ENCODE measurements around the gene FGF11.
A peak's percentile ranks its signal among the peaks of the same experiment; 100 is the strongest.

FGF11 gene

DNA sequence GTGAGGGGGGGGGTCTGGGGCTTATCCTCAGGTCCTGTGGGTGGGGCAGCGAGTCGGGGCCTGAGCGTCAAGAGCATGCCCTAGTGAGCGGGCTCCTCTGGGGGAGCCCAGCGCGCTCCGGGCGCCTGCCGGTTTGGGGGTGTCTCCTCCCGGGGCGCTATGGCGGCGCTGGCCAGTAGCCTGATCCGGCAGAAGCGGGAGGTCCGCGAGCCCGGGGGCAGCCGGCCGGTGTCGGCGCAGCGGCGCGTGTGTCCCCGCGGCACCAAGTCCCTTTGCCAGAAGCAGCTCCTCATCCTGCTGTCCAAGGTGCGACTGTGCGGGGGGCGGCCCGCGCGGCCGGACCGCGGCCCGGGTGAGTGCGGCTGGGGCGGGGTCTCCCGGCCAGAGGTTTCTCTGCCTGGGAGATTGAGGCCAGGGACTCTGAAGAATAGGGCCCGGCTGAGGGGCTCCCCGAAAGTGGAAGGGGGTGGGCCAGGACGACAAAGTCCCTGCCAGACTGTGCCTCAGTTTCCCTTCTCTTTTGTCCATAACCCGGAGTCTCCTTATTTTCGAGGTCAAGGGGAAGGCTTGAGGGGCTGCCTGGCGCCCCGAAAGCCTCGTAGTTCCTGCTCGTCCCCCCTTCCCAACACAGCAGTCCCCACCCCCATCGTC is at the start of gene FGF11:
Gene FGF11 (plus strand): TSS at position 51 of the 651 bp plus-strand sequence. CDS start 109 bp downstream, at position 160.
- DNase-seq (ENCODE audit: low spot score), result no peak

DNA sequence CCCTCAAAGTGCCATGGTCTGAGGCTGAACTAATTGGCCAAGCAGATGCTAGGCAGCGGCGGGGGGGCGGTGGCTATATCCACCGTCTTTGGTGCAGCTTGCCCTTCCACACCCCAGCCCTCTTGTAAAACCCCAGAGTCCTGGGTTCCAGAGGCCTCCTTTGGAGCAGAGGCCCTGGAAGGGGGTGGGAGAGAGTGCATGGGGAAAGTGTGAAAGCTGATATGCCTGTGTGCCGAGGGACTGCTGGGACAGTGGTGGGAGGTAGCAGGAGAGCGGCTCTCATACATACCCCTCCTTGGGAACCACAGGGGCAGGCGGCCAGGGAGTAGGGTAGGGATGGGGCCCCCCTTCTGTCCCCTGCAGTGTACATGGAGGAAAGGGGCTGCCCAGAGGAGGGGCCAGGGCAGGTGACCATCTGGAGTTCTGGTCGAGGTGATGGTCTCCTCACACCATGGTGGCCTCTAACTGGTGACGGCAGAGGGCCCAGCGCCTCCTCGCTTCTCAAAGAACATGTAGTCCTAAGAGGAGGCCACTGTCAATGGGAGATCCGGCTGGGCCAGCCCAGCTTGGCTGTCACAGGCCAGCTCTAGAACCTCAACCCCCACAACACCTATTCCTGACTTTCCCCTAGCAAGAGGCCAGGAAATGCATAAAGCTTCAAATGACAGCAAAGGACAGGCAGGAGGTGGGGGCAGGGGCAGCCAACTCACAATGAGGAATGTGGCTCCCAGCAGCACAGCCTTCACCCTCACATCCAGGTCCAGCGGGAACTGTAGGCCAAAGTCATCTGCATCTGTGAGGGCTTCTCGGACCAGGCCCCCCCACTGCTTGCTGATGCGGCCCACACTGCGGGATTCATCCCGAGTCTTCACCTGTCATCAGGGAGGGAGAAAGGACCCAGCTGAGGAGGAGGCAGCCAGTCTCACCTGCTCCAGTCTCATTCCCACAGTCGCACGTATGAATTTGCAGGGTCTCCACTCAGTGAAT is 49.1 kb upstream of the FGF11 start:
- DNase-seq (ENCODE audit: low spot score), result no peak

GRCh38 chr17:7391307-7391706 is 48.0 kb upstream of the FGF11 start:
- no peak for DNase-seq (ENCODE audit: low spot score)

DNA sequence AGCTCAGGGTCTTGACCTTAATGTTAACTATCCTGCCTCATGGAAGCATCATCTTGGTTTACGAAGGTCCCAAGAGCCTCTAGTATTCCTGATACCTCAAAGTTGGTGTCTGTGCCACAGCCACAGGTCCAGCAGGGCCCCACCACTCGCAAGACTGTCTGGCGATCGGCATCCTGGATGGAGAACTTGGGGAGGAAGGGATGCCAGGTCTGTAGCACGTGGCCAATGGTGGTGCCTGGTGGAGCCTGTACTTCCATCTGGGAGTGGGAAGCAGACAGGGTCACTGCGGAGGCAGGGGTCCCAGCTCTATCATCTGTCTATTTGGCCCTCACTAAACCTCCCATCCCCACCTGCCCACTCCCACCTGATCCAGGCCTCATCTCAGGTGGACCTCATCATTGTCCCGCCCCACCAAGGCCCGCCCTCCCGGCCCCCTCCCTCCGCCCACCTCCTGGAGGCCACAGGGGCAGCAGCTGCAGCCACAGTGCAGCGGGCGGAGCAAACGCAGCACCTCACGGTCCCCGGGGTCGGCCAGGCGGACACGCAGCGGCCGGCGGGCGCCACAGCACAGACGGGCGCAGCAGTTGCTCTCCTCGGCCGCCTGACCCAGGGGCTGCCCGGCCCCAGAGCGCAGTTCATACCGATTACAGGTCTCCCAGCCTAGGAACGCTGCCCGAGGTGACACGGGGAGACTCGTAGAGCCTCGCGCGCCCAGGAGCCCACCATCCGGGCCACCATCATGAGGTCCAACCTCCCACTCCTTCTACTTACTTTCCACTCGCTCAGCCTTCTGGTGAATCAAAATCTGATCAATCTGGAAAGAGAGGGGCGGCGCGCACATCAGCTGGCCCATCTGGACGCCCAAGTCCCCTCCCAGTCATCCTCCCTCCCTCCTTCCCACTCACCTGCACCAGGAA is 46.4 kb upstream of the FGF11 start:
- no peak for DNase-seq (ENCODE audit: low spot score)

DNA sequence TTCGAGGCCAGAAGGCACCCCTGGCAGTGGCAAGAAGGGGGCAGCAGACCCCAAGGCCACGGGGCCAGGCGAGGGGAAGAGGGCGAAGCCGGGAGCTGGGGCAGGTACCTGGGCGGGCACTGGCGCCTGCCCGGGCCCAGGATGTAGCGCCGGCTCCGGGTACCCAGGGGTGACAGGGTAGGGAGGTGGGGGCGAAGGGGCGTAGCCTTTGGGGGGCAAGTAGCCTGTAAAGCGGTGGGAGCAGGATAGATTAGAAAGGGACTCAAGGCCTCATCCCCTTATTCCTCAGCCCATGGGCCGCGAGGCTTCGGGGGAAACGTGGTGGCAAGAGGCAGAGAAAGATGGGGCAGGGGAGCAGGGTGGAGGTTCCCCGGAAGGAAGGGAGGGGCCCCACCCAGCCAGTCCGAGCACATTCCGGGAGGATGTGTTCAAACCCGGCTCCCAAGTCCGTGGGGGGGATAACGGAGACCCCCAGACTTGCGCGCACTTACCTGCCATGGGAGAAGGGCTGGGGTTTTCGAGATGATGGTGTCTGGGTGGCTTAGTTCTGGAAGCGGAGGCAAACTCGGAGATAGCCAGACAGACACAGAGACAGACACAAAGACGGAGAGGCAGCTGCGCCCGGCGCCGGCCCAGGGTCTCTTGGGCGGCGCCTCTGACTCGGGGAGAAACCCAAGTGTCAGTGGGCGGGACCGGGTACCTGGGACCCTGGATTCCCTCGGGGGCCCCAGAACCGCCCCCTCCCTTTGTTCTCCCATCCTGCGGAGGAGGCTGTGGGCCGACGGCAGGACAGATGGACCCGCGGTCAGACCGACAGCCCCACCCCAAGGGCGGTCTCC is 45.5 kb upstream of the FGF11 start:
- DNase-seq (ENCODE audit: low spot score), result no peak

DNA sequence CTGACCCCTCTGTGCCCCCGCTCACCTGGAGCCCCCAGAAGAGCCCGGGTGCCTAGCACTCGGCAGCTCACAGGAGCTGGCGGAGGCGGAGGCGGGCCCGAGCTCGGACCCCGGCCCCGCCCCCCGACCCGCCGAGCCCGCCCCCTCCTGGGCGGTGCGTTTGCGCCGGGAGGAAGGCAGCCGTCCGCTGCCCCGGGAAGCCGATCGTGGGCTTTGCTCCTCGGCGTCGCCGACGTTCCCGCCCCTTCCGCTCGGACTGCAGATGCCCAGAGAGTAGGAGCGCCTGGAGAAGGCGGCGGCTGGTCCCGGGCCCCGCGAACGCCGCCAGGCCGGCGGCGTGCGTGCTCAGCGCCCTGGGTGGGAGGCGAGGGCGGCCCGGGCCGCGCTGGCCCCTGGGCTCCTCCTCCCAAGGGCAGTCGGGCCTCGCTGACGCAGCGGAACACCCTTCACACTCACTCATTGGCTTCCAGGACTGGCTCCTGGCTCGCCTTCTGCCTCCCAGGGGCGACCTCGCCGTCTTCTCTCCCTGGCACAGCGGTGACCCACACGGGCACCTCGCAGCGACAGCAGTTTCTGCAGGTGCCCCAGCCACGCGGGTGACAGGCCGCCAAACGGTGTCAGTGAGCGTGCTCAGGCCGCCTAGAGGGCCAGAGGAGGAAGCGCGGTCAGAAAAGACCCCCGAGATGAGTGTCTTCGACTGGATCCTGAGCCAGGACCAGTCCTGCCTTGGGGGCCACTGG is 44.7 kb upstream of the FGF11 start, which contains the start of gene PLSCR3:
Gene PLSCR3 (minus strand): TSS at position 74 of the 740 bp plus-strand sequence. CDS start 415 bp downstream, outside the sequence.
- peak; percentile 79 for DNase-seq (ENCODE audit: low spot score)

DNA sequence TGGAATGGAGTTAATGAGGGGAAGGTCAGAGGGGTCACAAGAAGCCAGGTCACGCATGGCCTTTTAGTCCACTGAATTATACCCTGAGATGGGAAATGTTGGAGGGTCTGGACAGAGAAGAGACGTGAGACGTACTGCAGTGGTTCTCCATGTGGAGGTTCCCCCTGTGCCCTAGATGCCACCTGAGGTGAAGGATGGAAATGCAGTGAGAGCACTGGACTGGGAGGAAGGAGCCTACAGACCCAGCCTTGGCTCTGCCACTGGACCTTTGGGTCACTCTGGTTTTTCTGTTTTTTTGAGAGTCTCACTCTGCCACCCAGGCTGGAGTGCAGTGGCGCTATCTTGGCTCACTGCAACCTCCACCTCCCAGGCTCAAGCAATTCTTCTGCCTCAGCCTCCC is 43.2 kb upstream of the FGF11 start:
- no peak for DNase-seq (ENCODE audit: low spot score)

DNA sequence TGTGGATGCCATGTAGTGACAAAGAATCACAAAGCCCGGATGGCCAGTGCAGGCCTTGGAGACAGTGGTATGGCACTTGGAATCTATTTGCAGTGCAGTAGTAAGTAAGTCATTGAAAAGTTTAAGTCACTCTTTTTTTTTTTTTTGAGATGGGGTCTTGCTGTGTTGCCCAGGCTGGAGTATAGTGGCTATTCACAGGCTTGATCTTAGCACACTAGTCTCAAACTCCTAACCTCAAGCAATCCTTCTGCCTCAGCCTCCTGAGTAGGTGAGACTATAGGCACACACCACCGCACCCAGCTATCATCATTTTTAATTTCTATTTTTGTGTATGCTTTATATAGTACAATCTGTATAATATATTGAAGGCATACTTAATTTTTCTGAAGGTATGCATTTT is 40.7 kb upstream of the FGF11 start:
- no peak for DNase-seq (ENCODE audit: low spot score)

- no peak for DNase-seq (ENCODE audit: low spot score)
Measured at GRCh38 chr17:7403043-7403726, 36.1 kb upstream of the FGF11 start.

DNA sequence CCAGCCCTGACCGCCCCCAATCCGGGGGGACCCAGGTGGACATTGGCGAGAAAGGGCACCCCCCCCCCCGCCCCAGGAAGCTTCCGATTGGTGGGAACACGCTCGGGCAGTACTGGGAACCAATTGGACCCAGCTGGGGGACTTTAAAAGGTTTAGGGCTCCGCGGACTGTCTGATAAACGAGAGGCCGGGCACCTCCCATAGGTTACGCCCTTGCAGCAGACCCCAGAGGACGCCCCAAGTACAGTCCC is 35.7 kb upstream of the FGF11 start:
- DNase-seq (ENCODE audit: low spot score), result no peak

DNA sequence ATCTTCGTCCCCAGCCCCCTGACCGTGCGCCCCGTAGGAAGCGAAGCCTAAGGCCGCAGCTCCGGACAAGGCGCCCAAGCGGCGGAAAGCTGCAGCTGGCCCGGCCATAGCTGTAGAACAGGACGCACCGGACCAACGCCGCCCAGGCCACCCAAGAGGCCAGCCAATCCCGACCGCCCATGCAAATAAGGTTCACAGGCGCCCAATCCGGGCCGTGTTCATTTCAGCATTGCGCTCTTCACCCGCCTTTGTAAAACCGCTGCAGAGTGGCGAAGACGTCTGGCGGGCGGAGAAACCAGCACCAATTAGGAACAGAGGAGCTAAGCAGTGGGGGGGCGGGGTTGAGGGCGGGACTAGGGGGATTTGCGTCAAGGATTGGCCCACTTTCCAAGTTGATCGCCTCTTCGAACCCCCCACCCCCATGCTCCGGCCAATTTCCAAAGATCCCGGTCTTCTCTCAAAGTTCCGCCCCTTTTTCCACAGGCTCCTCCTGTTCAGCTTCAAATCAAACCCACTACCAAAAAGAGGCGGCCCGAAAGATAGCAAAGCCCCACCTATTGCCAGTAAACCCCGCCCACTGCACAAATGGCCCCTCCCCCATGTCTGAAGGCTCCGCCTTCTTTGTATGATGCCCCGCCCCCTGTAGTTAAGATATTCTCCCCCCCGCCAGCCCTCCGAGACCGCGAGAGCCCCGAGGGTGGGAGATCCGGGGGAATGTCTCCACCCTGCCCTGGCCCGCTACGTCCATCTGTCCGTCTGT is 35.2 kb upstream of the FGF11 start, which contains the start of gene TMEM256:
Gene TMEM256 (minus strand): TSS at position 121 of the 760 bp plus-strand sequence. CDS start 13 bp downstream, at position 108.
- DNase-seq (ENCODE audit: low spot score), result peak; percentile 100

DNA sequence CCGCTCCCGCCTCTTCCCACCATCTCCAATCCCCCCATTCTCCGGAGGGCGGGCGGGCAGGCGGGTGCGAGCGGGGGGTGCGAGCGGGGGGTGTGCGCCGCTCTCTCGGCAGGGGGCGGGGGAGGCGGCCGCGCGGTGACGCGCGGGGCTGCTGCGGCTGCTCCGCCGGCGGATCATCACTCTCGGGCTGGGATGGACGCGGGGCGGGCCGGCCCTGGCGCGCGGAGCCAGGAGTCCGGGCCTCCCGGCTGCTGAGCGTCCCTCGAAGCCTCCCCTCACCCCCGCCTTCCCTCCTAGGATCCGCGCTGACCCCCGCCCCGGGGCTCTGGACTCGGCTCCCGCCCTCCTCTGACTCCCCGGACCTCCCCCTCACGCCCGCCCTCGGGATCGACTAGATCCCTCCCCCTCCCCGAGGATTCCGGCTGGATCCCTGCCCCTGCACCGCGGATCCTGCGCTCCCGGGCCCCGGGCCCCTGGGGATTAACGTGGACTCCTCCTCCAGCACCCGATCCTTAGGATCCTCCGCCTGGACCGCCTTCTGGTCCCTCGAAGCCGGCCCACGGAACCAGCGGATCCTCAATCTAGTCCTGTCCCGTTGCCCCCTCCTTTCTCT is 34.5 kb upstream of the FGF11 start:
- DNase-seq (ENCODE audit: low spot score), result no peak

- peak; percentile 42 for DNase-seq (ENCODE audit: low spot score)
Measured at GRCh38 chr17:7405350-7406234, 33.7 kb upstream of the FGF11 start.

GRCh38 chr17:7406235-7406825 is 33.0 kb upstream of the FGF11 start:
- no peak for DNase-seq (ENCODE audit: low spot score)

GRCh38 chr17:7407082-7407481 is 32.2 kb upstream of the FGF11 start:
- no peak for DNase-seq (ENCODE audit: low spot score)

- no peak for DNase-seq (ENCODE audit: low spot score)
Measured at GRCh38 chr17:7407485-7408251, 31.6 kb upstream of the FGF11 start, which contains the start of gene NLGN2. NLGN2 (plus strand) TSS chr17:7407845; CDS start chr17:7408256, 411 bp downstream.

Measured in putamen (tissue), 1 donor.